NOMO-1 treated with DMSO at 0.1 percent for 48 hours (cell line): Measurements from ENCODE around the gene RNF138.
"Not testable (repeated sequence)": the region's sequence is repeated elsewhere in the genome, so short reads cannot be mapped to it uniquely, and the experiment has no call there.

Source experiments
- DNase-seq: peaks from one replicate; lab custom pipeline; 2025; ENCODE audit not compliant: unreplicated experiment; lab: John Stamatoyannopoulos, UW

Gene RNF138, protein sequence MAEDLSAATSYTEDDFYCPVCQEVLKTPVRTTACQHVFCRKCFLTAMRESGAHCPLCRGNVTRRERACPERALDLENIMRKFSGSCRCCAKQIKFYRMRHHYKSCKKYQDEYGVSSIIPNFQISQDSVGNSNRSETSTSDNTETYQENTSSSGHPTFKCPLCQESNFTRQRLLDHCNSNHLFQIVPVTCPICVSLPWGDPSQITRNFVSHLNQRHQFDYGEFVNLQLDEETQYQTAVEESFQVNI

DNA sequence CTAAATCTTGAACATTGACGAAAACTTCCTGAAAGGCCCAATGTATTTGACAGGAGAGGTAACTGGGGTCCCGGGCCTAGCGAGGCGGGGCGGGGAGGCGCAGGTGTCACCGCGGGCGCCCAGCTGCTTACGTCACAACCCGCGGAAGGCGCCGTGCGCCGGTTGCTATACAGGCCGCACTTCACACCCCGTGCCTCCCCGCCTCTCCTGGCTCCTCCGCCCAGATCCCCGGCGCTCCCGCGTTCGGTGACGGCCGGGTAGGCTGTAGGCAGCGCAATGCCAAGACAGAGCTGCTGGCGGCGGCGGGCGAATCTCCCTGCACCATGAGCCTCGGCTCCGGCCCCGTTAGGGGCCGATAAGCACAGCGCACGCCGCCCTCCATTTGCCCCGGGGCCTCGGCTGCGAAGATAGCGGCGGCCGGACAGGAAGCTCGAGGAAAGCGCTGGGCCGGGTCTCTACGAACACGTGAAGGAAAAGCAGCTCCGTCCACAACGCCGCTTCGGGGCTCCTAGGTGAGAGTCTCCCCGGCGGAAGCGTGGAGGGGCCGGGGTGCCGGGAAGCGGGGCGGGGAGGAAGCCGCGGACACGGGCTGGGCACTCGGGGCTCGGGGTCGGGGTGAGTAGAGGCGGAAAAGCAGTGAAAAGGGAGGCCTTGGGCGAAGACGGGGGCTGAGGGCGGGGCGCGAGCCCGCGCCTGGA is at the start of gene RNF138:
Gene RNF138 (plus strand): TSS at position 151 of the 698 bp plus-strand sequence. CDS start 903 bp downstream, outside the sequence.
- peak; percentile 75 for DNase-seq

DNA sequence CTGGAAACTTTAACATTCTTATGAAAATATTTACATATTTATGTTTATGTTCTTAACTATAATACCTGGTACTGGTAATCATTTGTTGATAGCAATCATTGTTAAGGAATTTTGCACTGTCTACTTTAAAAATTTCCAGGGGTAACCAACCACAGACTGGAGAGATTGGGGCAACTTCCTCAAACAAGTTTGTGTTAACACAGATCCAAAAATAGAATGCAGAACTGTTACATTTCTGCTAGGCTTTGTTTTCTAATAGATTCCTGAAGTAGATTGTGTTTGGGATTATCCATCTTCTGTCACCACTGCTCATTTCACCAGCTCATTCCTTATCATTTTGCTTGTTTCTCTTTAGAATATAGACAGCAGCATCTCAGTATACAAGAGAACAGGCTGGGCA is 49.3 kb upstream of the RNF138 start:
- peak; percentile 82 for DNase-seq

DNA sequence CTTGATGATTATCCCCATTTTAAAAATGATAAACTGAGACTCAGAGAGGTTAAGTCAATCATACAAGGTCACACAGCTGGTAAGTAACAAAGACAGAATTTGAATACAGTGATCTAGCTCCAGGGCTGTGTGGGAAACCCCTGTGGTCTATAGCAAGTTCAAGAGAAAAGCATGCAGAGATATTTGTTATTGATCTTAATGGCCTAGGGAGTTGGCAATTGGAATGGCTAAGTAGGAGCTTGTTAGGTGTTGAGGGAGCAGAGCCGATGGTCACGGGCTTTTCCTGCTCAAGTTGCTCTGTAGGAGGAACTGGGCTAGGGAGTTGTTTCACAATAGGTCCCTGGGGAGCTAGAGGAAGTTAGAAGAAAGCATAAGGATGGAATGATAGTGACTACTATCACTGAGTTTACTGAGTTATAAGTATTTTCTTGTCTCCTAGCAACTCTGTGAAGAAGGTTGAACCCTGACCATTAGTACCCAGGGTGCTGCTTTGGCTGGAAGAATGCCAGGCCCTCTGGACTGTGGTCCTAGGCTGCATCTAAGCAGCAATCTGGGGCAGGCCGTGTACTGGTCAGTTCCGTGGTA is 43.1 kb upstream of the RNF138 start:
- peak; percentile 66 for DNase-seq

DNA sequence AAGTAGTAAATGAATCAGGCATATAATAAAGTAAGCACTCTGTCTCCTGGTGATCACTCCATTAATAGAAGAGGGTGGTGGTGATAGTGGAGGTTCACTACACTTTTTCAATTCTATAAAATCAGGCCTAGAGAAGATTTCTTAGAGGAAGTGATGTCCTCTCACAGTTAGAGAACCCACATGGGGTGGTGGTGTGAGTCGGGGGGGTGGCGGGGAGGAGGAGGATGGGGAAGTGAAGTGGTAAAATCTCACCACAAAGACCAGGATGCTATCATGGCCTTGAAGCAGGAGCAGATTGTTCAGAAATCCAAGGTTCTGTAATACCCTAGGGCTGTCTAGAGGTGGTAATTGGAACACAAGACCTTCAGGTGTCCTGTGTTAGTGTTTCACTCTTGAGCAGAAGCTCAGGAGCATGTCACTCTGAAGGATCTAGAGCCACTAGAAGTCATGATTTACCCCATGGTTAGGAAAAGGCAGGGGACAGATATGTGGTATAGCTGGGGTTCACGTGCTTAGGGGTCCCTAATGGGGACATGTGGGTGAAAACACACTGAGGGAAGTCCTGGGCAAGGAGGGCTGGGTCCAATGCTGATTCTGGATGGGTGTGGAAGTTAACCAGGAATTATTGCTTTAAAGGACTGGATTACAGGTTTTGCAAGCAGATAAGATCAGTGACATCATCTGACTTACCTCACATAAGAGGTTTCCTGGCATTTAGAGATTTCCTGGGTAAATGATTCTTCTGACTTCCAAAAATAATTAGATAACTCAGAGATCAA is 42.1 kb upstream of the RNF138 start:
- DNase-seq = peak; percentile 57

DNA sequence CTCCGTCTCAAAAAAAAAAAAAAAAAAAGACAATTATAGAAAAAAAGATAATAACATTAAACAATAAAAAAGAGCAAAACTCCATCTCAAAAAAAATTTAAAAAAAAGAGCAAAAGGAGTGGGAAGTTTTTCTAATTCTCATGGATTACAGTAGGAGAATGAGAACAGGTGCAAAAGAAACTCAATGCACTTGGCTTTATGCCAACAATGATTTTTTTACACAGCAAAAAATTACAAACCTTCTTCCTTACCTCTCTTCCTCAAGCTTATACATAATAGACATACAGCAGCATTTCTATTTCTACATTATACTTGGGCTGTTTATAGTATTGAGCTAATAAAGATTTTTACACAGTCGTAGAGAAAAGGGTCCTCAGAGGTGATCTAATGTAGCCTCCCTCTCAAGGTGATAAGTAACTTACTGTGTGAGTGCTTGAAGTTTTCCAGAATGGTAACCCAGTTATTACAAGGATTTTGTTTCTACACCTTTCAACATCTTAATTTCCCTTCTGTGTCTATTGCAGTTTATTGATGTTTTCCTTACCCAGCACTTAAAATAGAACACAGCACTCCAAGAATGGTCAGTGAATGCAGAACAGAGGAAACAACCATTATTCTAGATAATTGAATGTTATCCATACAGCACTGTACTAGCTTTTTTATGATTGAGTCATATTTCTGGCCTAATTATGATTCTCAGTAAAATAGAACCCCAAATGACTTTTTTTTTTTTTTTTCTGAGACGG is 34.9 kb upstream of the RNF138 start:
- DNase-seq = no peak

DNA sequence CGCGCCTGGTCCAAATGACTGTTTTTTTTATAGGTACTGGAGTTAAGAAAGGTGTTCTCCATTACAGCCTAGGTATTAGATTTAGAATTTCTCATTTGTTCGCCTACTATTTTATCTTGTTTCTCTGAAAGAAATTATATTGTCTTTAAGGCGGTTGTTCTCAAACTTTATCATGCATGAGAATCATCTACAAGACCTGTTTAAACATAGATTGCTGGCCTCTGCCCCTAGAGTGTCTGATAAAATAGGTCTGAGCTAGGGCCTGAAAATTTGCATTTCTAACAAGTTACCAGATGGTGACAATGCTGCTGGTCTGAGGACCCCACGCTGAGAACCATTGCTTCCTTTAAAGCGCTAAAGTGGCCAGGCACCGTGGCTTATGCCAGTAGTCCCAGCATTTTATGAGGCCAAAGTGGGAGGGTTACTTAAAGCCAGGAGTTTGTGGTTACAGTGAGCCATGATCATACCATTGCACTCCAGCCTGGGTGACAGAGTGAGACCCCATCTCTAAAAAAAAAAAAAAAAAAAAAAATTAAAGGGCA is 34.0 kb upstream of the RNF138 start:
- DNase-seq = no peak

DNA sequence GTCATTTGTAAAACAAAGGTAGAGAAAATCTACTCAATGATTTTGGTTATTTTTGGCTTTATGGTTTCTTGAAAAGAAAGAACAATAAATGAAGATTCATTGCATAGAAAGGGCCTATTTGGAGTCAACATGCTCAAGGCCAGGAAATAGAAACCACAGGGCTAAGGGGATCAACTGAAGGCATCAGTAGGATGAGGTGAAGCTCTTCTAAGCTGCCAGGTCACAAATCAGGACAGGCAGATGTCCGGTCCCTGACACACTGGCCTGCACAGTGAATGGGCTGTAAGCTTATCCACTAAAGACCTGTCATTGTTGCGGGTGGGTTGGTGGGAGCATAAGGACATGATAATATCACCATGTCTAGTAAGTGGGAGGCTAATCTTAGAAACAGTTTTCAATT is 31.6 kb upstream of the RNF138 start:
- DNase-seq = no peak

DNA sequence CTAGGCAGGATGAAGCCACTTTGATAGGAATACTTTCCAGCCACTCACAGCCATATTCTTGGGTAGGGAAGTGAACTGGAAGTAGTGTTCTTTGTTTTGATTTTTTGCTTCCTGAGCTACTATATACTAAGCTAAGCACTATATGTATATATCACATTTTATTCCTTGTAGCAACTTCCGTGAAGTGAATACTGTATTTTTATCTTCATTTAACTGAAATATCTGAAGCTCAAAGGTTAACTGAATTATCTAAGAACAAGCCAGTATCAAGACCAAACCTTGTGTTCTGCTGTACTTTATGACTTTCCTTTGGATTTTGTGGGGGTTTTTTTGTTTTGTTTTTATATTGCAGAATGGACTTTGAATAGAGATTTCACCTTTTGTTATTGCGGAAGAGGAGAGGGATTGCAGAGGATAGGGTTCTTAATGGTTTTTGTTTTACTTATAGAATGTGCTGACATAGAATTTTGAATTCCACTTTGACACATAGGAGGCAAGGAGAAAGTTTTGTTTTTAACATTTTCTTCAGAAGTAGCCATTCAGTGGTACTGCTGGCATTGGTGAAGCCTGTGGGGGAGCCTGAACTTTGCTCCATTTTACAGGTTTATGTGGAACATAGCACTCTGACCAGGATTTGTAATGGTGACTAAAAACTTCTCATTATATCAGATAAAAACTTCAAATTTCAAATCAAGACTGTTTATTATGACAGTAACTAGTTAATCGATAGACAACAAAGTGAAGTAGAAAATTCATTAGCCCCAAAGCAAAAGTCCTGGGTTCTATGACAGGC is 24.1 kb upstream of the RNF138 start:
- no peak for DNase-seq

DNA sequence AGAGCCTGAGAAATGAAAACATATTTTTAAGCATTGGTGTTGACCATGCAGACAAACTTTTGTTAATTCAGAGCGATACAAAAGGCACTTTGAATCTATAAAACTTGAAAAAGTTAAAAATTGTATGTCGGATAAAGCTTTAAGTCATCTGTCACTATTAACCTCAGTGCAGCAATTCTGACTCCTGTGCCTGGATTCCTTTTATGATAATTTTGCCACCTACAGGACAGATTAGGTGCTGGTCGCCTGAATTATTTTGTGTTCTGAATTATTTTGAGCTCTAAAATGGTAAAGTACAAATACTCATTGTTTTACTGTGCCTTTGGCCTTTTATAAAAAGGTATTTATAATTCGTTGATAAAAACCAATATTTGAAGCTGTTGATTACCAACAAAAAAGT is 19.4 kb upstream of the RNF138 start:
- DNase-seq = peak; percentile 41

DNA sequence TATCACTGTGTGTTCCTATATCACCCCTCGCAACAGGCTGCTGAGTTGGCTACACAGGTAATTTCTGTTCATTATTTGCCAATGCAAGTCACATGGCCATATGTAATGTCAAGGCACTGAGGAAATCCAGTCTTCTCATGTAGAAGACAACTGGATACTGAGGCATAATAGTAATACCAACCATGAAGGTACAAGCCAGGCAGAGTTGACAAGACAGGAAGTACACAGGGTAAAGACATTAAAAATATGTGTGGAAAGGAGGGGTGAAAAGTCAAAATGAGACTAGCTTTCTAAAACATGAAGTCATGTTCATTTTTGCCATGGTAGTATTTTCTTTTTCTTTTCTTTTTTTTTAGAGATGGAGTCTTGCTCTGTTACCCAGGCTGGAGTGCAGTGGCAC is 17.5 kb upstream of the RNF138 start:
- DNase-seq = no peak

DNA sequence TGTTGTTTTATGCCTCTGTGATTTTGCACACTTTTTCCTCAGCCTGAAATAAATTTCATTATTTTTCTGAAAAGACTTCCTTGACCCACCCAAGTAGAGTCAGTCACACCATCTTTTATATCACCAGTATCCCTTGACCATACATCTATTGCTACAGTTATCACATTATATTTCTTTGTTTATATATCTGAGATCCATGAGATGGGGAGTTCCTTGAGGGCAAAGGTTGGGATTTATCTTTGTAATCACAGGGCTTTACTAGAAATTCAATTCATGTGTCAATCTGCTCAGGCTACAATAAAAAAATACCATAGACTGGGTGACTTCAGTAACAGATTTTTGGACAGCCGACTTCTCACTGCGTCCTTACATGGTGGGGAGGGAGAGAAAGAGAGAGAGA is 12.8 kb upstream of the RNF138 start:
- no peak for DNase-seq

DNA sequence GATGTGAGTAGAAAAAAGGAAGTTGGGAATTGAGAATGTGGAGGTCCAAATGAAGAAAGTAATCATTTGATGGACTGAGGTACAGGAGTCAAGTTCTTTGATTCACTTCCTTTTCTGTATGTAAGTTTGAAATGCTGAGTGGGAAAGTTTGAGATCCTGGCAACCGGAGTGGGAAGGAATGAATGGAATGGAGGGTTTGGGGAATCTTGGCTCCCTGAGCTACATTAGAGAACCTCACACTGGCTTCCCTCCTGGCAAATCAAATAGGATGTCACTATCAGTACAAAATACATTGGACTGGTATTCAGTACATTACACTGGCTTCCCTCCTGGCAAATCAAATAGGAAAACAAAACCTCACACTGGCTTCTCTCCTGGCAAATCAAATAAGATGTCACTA is 9.8 kb upstream of the RNF138 start:
- no peak for DNase-seq

DNA sequence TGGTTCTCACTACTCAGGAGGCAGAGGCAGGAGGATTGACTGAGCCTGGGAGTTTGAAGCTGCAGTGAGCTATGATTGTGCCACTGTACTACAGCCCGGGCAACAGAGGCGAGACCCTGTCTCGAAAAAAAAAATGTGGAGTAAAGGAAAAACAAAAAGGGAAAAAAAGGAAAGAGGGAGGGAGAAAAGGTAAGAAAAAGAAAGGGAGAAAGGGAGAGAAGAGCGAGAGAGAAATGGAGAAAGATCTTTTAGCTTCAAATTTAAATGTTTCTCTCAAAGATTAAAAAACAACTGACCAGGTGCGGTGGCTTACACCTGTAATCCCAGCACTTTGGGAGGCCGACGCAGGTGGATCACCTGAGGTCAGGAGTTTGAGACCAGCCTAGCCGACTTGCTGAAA is 7.9 kb upstream of the RNF138 start:
- no peak for DNase-seq

DNA sequence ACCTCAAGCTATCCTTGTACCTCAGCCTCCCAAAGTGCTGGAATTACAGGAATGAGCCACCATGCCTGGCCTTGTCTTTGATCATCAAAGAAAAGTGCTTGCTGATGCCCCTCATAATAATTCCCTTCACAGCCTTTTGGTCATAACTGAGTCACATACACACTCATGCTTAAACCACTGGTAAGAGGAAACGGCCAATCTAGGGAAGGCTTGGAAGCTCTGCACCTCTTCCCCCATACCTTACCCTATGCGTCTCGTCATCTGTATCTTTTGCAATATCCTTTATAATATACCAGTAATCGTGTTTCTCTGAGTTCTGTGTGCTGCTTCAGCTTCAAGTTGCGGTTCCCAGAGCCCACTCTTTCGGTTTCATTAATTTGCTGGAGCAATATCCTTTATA is 4.8 kb upstream of the RNF138 start:
- peak; percentile 91 for DNase-seq

DNA sequence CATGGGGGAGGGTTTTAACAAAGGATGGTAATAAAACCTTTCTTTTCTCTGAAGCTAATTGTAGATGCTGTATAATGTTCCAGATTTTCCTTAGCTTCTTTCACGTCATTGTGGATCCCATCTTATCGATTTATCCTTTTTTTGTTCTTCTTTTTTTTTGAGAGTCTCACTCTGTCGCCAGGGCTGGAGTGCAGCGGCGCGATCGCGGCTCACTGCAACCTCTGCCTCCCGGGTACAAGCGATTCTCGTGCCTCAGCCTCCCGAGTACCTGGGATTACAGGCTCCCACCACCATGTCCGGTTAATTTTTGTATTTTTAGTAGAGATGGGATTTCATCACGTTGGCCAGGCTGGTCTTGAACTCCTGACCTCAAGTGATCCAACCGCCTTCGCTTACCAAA is 843 bp upstream of the RNF138 start:
- DNase-seq = not testable (repeated sequence)

DNA sequence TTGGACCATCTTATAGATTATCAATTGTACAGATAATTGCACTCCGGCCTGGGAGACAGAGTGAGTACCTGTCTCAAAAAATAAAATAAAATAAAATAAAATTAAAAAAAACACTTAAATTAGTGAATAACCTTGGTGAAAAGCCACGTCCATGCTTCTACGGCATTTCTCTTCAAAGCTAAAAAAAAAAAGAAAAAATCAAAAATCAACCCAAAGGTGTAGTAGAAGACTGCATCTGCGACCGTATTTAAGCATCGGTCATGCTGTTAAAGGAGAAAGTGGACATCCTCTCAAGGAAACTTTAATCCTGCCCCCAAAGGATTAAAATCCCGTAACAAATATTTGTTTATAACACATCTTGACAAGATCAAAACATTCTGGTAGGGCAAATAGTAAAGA is 350 bp upstream of the RNF138 start:
- DNase-seq = no peak

DNA sequence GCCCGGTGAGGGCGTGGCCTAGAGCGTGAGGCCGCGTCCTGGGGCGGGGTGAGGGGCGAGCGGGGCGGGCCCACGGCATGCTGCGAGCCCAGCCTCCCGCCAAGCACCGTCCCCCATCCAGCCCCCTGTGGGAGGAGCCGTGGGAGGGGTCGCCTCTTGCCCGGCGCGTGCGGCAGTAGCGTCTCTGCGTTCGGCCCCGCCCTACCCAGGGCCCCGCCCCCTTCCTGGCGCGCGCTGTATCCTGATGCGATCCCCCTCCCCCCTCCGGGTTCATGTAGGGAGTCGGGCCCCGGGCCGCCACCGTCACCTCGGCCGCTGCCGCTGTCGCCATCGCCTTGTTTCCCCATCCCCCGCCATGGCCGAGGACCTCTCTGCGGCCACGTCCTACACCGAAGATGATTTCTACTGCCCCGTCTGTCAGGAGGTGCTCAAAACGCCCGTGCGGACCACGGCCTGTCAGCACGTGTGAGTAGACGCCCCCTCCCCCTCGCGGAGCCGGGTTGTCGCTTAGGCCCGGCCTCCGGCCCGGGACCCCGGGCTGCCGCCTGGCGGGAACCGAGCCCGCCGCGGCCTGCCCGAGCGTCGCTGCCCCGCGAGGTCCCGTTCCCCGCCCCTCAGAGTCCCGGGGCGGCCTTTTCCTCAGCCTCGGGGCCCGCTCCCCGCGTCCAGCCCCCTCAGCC is 888 bp downstream of the RNF138 start:
- DNase-seq = peak; percentile 93

DNA sequence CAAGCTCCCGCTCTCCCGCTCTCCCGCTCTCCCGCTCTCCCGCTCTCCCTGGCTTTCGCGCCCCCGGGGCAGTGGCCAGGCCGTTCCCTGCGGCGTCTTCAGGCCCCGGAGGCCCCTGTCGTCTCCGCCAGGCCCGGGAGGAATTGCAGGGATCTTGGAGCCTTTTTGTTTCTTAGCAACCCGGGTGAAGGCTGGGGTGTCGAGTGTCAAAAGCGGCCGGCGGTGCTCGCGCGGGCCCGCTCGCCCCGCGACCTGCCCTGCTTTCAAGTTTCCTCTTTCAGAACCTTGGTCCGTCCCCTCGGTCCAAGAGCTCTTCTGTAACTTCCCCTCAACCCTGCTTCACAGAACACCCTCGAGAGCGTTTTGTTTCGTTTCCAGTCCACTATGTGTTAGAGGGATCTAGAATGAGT is 1.4 kb downstream of the RNF138 start:
- DNase-seq = peak; percentile 77

DNA sequence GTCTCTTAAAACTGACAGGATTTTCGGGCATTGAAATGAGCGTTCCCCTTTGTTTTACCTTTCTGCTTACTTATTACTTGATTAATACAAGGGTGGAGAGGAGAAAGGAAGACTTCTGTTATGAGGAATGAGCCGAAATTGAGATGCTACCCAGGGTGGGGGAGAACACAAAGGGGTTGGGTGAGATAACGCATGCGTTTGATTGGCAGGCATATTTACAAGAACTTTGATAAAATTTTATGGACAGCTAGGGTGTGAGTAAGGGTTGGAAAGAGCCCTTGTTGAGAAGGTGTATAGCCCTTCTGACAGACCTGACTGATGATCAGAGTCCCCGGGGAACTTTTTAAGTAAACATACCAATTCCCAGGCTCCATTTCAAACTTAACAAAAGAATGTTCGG is 1.8 kb downstream of the RNF138 start:
- no peak for DNase-seq
